ENCODE measurements around the gene CPLX4. TPM values are rescaled to one million over a fixed set of nuclear protein-coding genes. Genes with fewer than 3 reads are reported as not detected.

CPLX4 gene
- total and polyA plus RNA-seq, 3 experiments from 2014 or later = not detected

Other genes with a start within 250 kb of the CPLX4 start
- gene SEC11C, start 178.8 kb downstream of the CPLX4 start, total RNA-seq = 100 to 1,000 TPM; 166 to 177 TPM
- gene SEC11C, start 178.8 kb downstream of the CPLX4 start, polyA plus RNA-seq = 209 TPM
- not detected for gene GRP, start 98.5 kb downstream of the CPLX4 start, total RNA-seq
- not detected for gene GRP, start 98.5 kb downstream of the CPLX4 start, polyA plus RNA-seq
- gene RAX, start 45.2 kb downstream of the CPLX4 start, total RNA-seq = not detected
- not detected for gene RAX, start 45.2 kb downstream of the CPLX4 start, polyA plus RNA-seq
- gene LMAN1, start 40.6 kb upstream of the CPLX4 start, total RNA-seq = 10 to 100 TPM; 96.5 to 99.3 TPM
- 37.8 TPM for gene LMAN1, start 40.6 kb upstream of the CPLX4 start, polyA plus RNA-seq

Data from CD8-positive, alpha-beta memory T cell (primary cell).